ENCODE data around the gene TOM1.
"Not testable (repeated sequence)": the region's sequence is repeated elsewhere in the genome, so short reads cannot be mapped to it uniquely, and the experiment has no call there.

TOM1 gene

DNA sequence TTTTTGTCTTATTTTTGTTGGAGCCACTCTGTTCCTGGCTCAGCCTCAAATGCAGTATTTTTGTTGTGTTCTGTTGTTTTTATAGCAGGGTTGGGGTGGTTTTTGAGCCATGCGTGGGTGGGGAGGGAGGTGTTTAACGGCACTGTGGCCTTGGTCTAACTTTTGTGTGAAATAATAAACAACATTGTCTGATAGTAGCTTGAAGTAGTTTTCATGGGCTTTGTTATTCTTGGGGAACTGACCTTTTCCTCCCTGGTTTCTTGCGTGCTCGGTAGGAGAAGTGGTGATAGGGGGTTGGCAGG lies 94.3 kb downstream of the TOM1 start:
- Histone ChIP-seq H3K27me3 (no peaks in the 10 kb centered on the region), H3K4me3 (ENCODE audit: low read depth in 1 of 2, low read length in 1 of 2) (no peak overlapping the region), H3K4me1 (ENCODE audit: control insufficient read depth in 1 of 2, insufficient read depth in 1 of 2, low read depth in 1 of 2, low read length in 1 of 2) (peaks cover 0 to 5% of the 10 kb centered on the region in 2 experiments), H3K36me3 (peaks cover 4% of the 10 kb centered on the region), H3K27ac (no peak overlapping the region), H3K9me3 (no peaks in the 10 kb centered on the region)
- TF ChIP-seq, protein P1, sequence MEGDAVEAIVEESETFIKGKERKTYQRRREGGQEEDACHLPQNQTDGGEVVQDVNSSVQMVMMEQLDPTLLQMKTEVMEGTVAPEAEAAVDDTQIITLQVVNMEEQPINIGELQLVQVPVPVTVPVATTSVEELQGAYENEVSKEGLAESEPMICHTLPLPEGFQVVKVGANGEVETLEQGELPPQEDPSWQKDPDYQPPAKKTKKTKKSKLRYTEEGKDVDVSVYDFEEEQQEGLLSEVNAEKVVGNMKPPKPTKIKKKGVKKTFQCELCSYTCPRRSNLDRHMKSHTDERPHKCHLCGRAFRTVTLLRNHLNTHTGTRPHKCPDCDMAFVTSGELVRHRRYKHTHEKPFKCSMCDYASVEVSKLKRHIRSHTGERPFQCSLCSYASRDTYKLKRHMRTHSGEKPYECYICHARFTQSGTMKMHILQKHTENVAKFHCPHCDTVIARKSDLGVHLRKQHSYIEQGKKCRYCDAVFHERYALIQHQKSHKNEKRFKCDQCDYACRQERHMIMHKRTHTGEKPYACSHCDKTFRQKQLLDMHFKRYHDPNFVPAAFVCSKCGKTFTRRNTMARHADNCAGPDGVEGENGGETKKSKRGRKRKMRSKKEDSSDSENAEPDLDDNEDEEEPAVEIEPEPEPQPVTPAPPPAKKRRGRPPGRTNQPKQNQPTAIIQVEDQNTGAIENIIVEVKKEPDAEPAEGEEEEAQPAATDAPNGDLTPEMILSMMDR (IDR thresholded peaks at IDR 0.05): no peak

DNA sequence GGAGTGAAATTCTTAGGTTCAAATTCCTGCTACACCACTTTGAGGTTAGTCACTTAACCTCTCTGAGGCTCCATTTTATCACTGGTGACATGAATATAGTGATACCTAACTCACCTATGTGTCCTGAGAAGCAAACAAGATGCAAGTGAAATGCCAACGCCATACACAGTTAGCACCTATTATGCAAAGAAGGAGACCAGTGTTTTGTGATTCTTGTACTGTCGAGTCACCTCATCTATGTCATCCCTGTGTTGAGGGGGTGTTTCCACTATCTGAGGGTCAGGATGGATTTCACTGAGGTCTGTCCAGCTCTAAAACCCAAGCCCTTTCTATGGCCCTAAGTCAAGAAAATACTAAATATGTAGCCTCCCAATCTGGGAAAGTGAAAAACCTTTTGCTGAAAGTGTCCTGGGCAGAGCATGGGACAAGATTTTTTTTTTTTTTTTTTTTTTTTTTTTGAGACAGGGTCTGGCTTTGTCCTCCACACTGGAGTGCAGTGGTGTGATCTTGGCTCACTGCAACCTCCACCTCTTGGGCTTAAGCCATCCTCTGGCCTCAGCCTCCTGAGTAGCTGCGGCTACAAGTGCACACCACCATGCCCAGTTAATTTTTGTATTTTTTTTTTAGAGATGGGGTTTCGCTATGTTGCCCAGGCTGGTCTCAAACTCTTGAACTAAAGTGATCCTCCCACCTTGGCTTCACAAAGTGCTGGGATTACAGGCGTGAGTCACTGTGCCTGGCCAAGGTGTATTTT lies 95.3 kb downstream of the TOM1 start:
- Histone ChIP-seq H3K36me3 (peaks cover 1% of the 10 kb centered on the region), H3K27ac (no peak overlapping the region)

DNA sequence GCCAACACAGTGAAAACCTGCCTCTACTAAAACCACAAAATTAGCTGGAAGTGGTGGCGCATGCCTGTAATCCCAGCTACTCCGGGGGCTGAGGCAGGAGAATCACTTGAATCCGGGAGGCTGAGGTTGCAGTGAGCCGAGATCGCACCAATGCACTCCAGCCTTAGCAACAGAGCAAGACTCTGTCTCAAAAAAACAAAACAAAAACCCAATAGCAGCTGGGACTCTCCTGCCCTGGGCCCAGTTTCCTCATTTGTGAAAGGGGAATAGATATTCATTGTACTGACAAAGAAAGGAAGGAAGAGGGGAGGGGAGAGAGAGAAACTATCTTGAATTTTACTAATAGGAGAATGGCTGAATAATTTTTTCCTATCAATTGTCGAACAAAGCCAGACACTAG lies 96.9 kb downstream of the TOM1 start:
- not testable (repeated sequence) for H3K4me3 ChIP-seq (ENCODE audit: low read depth in 1 of 2, low read length in 1 of 2); H3K9me3 ChIP-seq; H3K36me3 ChIP-seq; H3K27me3 ChIP-seq
- peaks cover 13 to 25% of the 10 kb centered on the region in 2 experiments for H3K4me1 ChIP-seq (ENCODE audit: control insufficient read depth in 1 of 2, insufficient read depth in 1 of 2, low read depth in 1 of 2, low read length in 1 of 2)
- H3K27ac ChIP-seq: peak overlapping the region; percentile 46

More for the DNA sequence above, 95.3 kb downstream of the TOM1 start:
- TF ChIP-seq, protein P1 (IDR thresholded peaks at IDR 0.05): no peak
- Histone ChIP-seq H3K27me3 (no peaks in the 10 kb centered on the region), H3K4me1 (ENCODE audit: control insufficient read depth in 1 of 2, insufficient read depth in 1 of 2, low read depth in 1 of 2, low read length in 1 of 2) (peaks cover 5 to 11% of the 10 kb centered on the region in 2 experiments), H3K4me3 (ENCODE audit: low read depth in 1 of 2, low read length in 1 of 2) (no peak overlapping the region), H3K9me3 (no peaks in the 10 kb centered on the region)

DNA sequence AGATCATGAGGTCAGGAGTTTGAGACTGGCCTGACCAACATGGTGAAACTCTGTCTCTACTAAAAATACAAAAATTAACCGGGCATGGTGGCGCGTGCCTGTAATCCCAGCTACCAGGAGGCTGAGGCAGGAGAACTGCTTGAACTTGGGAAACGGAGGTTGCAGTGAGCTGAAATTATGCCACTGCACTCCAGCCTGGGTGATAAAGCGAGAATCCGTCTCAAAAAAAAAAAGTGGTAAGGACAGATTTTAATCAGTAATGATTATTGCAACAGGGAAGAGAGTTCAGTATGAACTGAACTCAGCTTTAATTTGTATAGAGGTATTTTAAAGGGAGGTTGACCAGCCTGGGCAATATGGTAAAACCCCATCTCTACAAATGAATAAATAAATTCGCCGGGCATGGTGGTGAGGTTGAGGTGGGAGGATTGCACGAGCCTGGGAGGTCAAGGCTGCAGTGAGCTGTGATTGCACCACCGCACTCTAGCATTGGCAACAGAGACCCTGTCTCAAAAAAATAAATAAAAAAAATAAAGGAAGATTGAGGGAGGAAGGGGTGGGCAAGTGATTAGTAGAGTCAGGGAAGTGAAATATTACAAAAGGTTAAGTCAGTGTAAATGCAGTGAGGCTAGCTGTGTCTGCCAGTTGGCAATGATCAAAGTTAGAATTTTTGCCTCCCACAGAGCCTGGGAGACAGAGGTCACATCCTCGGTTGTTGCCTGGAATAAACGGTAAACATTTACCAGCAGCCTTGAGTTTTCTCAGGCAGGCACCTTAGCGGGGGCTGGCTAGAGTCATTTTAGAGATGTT lies 97.6 kb downstream of the TOM1 start:
- Histone ChIP-seq H3K27ac (peak overlapping the region; percentile 46), H3K27me3 (no peaks in the 10 kb centered on the region), H3K36me3 (no peaks in the 10 kb centered on the region), H3K9me3 (no peaks in the 10 kb centered on the region), H3K4me3 (ENCODE audit: low read depth in 1 of 2, low read length in 1 of 2) (no peak overlapping the region), H3K4me1 (ENCODE audit: control insufficient read depth in 1 of 2, insufficient read depth in 1 of 2, low read depth in 1 of 2, low read length in 1 of 2) (peaks cover 13 to 25% of the 10 kb centered on the region in 2 experiments)
- TF ChIP-seq, protein P1 (IDR thresholded peaks at IDR 0.05): no peak

Data from neutrophil (primary cell).